HG03432 (cell line): Measurements from ENCODE around the gene SEMA6A.
A peak's percentile ranks its signal among the peaks of the same experiment; 100 is the strongest.

Experiments
- ATAC-seq: cut with Tn5 transposase; IDR thresholded peaks from one replicate; pipeline ENCODE4 v1.9.1; 2021; ENCODE audit warnings: mild to moderate bottlenecking, moderate library complexity; ENCODE audit not compliant: unreplicated experiment

Gene SEMA6A

DNA sequence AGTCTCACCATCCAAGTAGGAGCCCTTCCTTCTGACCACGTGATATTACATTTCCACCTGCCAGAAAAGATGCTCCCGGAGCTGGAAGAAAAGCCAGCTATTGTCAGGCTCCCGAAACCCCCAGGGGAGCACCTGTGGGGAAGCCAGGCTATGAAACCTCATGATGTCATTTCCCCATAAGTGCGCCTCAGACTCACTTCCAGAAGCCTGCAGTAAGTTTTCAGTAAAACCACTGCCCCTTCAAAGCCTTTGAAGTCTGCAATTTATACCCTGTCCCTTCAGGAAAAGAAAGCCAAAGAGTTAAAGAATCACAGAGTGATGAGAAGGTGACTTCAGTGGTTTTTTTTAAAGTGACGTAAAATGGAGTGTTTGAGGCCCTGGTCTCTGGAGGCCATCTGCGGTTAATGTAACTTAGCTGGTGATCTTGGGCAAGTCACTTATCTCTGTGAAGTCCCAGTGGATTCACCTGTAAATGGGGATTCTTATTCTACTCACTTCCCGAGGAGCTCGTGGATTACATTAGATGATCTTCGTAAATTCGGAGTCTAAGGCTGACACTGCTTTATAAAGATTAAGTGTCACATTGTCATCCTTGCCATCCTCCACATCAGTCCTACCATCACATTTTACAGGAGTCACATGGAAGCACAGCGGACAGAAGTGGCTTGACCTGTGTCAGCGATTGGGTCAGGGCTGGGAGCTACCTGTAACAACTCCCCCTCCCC, 2.6 kb upstream of the SEMA6A start:
- ATAC-seq, result peak; percentile 49

DNA sequence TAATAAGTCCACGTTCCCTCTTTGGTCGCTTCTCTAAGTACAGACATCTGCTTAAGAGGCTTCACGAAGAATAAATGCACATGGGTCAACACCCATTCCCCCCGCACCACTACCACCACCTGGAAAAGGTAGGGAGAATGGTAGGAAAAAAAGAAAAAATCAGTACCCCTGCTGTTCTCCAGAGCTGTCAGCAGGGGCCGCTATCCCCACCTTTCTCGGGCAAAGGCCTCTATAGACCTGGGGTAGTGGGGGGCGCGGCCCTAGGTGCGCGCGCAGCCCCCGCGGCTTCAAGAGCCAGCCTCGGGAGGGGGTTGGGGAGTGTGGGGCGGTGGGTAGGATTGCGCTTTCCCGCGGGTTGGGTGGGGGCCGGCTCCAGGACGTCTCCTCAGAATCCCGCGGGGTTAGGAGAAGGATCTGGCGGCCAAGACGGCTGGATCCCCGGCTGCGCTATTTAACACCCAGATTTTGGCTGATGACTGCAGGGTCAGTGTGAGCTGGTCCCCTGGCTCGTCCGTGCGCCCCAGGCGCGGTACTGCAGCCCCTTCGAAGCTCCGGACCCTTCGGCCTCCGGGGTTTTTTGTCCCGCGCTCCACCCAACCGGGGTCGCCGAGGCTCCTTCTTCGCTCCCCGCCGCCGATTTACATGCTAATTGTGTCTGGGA, 1.6 kb upstream of the SEMA6A start:
- ATAC-seq, result peak; percentile 41

DNA sequence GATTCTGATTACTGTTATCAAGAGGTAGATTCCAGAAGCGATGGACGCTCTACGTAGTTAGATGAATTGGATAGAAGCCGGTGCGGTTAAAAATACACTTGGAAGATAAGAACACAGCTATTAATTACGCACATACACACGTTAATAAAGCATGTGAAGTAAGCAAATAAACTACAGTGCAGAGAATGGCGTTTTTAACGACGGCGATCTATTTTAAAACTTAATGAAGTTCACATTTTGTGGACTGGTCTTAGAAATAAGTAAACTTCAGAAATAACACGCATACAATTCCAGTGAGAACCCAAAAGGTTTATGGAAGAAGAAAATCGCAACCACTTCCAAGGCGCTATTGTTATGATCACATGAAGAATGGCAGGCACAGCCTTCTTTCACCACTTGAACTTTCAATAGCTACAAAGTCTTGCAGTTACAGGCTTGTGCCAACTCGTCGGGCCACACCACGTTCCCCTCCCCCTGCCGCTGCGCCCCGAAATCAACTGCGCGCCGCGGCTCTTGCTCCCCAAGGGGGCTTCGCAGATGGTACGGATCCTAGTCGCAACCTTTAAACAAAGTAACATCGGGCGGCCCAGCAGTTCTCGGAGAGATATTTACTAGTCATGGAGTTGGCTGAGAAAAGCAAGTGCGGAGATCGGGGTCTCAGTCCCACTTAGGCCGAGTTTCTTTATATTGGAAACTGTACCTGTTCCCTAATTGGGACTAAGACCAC, 866 bp upstream of the SEMA6A start:
- no peak for ATAC-seq

DNA sequence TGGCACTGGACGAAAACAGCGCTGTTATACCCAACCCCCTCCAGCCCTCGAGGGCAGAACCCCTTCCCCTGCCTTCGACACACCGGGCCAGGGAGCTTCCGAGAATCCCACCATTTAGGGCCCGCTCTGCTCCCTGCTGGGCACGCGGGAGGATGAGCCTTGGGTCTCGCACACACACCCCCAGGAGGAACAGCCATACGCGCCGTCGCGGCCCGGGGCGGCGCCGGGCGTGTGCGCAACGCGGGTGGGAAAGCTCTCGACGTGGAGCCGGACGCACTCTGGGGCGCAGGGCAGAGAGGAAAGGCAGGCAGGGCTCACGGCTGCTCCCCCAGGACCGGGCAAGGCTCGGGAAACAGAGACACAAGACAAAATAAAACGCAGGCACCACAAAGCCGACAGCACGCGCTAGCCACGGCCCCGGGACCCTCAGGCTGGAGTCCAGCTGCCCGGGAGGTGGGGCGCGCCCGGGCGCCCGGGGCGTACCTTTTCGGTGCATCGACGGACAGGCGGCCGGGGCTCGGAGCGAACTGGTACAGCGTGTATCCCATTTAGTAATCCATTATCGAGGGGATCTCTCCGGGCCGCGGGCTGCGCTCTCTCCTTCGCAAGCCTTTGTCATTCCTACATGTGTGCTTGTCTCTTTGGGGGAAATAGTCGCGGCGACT, 789 bp downstream of the SEMA6A start:
- ATAC-seq, result no peak

DNA sequence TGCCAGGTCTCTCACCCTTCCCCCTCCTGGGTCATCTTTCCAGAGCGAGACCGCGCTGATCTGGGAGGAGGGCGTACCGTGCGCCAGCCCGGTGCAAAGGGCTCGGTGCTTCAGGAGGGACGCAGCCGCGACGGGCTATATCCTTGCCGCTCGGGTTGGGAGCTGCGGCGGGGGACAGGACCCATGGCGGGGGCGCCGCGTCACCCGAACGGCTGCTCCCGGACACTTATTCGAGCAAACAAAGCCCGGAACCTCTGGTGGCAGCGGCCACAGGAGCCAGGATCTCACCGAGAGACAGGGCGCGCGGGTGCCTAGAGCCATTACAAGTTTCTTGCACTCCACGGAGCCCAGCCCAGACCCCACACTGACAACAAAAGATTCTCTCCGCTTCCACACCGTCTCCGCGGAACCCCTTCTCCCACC, 1.3 kb downstream of the SEMA6A start:
- ATAC-seq, result no peak

DNA sequence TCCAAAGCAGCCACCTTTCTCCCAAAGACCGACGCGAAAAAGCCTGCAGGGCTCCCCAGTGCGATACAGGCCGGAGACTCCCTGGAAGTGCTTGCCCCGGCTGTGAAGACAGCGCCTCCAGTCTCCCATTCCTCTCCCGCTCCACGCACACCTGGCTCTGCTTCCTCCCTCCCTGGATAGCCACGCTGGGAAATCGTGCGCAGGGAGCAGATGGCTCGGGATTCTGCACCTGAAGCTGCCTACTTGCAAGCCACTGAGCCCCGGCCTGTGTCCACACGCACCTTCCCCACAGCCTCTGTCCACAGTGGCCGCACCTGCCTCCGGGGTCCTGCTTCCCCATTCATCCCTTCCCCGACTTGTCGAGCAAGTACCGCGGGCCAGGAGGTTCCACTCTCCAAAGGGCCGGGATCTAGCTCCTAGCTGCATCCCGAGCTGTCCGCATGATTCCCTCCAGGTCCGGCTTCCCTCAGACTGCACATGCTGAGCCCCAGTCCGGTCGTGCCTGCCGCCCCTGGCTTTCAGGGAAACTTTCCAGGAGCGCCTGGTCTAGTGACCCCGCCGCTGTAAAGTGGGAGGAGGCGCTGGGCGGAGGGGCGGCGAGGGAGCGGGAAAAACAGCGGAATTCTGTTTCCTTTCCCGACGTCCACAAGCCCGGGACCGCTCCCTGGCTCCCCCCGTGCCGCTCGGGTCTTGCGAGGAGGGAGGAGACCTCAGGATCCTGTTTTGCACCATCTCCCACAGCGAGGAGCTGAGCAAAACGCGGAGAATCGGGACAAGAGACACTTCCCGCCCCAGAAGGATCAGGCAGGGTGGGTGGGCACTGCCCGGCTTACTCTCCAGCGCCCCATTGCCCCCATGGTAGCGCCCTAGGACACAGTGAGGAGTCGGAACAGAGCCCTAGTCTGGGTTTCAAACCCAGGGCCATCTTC, 2.0 kb downstream of the SEMA6A start:
- no peak for ATAC-seq

DNA sequence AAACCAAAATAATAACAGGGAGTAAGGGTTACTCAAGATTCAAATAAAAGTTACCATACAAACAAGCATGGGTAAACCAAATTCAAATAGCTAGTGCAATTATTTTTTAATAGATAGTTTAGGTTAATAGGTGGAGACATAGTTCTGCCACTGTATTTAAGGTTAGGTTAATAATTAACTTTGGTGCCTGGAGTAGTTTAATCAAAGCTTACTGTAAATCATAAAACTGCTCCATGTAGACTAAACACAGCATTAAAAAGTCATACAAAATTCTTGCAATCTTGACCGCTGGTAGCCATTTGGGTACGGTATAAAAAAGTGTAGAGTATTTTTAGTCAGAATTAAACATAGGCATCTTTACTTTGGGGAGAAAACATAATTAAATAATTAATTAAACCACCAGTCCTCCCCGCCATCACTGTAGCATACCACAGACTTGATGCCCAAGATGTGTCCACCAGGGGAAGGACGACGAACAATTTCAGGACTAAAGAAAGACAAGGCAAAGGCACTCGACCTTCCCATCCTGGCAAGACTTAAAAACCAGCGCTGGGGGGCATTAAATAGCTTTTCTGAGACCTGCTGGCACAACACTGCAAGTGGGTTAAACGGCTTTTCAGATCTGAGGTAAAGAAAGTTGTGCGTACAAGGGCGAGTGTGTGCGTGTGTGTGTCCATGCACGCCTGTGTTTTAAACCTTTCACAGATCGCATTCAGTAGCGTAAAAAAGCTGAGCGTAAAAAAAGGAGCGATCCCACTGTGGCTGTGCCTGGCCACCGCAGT, 2.9 kb downstream of the SEMA6A start:
- ATAC-seq, result no peak

DNA sequence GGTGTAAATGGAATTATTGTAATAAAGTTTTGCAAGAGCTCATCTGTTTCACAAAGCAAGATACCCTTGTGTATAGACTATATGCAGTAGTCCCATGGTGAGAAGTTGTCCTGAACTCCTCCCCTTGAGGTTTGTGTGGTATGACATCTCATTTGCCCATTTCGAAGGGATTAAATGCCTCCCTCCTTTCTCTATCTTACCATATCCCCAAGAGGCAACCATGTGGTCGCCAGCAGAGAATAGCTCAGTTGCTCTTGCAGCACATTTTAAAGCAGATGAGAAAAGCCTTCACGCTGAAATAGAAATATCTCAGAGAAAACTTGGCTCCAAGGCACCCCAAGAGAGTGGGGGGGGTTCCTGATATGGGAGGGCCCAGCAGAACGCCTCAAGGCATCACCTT, 4.6 kb downstream of the SEMA6A start:
- ATAC-seq, result no peak

DNA sequence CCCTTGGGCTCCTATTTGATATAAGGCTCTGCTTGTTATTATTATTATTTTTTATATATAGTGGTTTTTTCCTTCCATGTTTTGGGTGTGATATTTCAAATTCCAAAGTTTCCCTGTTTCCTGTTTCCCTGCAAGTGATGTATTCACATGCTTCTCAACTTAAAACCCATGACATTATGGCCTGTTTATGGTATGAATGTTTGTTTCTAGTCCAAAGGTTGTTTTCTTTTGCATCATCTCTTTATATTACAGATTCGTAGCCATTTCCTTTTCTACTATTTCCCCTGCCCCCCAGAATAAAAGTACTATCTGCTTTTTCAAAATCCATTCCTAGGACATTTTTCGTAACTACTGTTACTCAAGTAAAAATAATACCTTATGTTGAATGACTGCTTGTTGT, 7.5 kb downstream of the SEMA6A start:
- ATAC-seq, result no peak

DNA sequence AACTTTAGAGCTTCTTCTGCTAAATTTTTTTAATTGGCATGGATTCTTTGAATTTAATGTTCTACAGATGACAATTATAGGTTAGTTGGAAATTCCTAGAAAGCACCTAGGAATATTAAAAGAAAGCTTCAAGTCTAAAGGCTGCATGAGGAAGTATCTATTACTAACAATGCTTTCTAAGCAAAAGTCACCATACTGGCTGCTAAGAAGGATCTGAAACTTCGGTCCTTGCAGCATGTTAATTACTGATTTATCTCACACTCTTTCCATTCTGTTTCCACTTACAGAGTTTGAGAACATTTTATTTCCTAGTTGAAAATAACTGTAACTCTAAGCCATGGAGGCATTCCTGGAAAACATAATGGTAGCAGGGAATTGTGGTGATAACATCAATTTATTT, 8.4 kb downstream of the SEMA6A start:
- ATAC-seq, result peak; percentile 58

DNA sequence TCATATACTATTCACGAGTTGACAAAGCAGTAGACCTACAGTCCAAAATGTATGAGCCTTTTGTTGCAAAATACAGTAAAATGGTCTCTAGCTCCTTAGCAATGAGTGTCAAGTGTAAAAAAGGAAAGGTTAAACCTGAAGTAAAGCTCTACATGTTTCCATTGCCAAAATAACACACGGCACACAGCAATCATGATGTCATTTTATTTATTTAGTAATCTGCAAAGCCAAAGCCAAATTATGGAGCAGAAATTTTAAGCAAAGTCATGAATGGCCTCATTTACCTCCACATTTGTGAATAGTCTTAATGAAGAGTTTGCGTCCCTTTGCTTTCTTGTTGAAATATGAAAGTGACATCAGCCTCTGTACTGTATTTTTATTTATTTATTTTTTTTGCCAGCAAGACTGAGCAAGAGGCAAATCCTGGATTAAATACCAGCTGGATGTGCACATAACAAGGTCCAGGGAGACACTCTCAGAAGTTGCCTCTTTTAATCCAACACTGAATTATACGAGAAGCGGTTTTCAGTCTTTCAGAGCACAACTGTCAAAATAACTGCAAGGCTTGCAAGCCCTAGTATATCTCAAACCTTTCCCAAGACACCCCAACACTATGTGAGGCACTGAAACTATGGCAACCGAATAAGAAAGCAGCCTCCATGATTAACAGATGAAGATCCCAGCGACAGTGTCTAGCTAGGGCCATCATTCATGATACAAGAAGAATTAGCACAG, 9.7 kb downstream of the SEMA6A start:
- ATAC-seq, result no peak

DNA sequence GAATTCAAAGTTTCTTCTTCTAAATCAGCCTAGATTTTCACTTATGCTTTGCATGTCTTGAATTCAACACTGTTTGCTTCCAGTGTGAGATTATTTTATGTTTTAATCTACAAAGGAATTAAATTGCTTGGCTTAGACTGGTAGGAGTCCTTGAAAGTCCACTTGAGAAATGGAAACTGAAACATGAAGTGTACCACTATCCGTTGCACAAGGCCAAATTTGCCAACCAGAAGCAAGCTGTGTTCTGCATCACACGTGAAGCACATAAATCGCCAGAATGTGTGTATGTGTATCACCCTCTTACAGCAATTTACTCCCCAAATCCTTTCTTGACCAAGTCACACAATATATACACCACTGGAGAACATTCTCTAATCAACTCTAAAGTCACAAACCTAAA, 10.3 kb downstream of the SEMA6A start:
- ATAC-seq, result no peak

DNA sequence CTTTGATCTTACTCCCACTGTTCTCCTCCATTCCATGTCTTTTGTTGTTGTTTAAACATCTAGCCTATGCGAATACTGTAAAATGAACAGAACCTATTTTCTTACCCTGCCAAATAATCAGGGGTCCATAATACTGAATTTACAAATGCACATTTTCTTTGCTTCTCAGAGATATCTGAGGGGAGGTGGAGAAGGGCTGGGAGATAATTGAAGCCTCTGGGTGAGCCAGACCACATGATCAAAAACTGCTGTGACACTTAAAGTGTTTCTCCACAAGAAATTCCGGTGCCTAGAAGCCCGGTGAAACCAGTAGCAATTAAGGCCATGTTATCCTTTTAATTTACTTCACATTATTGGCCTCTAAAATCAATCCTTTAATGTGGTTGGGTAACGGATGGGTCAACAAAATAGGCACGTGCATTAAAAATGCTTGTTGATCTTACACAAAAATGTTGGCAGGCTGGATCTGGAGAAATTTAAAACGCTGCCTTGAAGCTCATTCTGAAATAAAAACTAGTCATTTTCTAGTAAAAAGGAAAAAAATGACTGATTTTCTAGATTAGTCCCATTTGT, 10.8 kb downstream of the SEMA6A start:
- no peak for ATAC-seq

DNA sequence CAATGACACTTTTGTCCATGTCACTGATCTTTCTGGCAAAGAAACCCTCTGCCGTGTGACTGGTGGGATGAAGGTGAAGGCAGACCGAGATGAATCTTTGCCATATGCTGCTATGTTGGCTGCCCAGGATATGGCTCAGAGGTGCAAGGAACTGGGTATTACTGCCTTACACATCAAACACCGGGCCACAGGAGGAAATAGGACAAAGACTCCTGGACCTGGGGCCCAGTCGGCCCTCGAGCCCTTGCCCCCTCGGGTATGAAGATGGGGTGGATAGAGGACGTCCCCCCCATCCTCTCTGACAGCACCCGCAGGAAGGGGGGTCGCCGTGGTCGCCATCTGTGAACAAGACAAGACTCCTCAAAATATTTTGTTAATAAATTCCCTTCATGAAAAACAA, 12.0 kb downstream of the SEMA6A start:
- ATAC-seq, result no peak

DNA sequence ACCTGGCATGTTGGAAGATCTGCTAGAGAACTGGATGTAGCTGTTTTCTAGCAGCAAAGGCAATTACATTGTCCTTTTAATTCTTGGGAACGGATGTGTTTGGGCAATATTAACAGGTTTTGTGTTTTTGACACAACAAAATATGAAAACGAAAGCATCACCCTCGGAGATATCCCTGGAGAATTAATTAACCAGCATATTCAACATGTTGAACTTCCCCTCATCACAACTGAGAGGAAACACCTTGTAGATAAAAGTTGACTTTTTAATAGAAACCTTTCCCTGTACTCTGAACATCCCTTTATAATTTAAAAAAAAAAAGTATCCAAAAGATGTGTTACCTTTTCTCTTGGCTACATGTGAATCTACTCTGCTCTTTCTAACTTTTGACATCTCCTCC, 13.0 kb downstream of the SEMA6A start:
- no peak for ATAC-seq

DNA sequence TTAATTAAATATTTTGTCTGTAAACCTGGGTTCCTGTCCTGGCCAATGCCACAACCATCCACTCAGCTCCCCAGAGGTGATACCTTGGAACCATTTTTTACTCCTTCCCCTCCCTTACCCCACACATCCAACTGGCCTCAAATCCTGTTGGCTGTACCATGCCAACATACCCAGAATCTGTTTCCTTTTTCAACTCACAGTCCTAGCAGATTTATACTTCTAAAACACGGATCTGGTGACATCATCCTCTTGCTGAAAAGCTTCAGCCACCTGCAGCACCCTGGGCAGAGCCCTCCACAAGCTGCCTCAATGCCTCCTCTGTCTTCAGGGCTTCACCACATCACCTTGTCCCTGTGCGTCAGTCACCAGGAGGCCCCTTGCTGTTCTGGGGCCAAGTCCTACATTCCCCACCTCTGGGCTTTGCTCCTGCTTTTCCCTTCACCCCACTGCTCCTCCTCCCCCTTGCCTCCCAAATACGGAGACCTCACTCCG, 14.9 kb downstream of the SEMA6A start:
- no peak for ATAC-seq

DNA sequence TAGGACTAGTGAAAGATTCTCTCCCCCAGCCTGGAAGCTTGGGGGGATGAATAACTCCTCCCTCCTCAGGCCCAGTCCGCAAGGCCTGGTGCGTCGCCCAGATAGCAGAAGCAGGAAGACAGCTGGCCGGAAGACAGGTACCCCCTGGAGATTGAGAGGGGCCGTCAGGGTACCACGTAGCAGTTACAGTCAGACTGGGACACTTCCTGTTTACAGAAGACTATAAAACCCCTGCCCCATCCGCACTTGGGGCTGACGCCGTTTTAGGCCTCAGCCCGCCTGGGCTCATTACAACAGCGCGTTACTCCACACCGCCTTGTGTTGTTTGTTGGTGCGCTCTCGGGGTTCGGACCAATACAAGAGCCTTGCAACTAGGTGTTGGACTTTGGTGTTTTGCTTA, 15.4 kb downstream of the SEMA6A start:
- ATAC-seq, result peak; percentile 27

DNA sequence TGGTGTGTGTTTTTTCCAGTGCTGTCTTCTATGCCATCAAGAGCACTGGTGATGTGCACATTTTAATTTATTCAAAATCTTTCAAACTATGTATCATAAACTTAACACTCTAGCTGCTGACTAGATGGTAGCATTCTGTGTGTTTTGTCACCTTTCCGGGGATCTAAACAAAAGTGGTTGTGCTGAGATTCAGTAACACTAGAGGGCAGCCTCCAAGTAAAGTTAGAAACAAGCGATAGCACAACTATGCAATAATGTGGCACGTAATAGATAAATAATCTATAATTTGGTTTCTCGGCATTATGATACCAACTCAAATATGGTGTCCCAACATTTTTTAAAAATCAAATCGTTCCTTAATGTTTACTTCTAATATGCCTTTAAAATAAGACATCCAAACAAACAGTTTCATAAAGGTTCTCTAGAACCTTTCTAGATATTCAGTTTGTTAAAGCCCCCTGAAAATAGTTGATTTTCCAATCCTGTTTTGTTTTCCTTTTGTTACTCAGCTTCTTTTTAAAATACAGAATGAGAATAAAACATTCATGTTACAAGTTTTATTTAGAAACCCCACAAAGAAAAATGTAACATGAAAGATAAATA, 16.9 kb downstream of the SEMA6A start:
- no peak for ATAC-seq
